ENCODE results near the gene DBNDD1.

GRCh38 chr16:89988951-89989350 is 30.3 kb downstream of the DBNDD1 start:
- no peak for TF ChIP-seq CTCF (IDR thresholded peaks at IDR 0.05; ENCODE audit: poor library complexity)
- no peak for TF ChIP-seq EZH2 (IDR thresholded peaks at IDR 0.05; ENCODE audit: borderline replicate concordance)
- TF ChIP-seq EZH2phosphoT487 (IDR thresholded peaks at IDR 0.05; ENCODE audit: low read depth, severe bottlenecking, unreplicated experiment), result no peak

Data from hepatocyte (in vitro differentiated cells).